IPS-18c (cell line): Measurements from ENCODE around the gene HDAC4.

Experiments
- H3K4me3 ChIP-seq: 2 replicates; pipeline ENCODE4 v1.7.0; 2013; ENCODE audit warnings: low read depth, mild to moderate bottlenecking, low read length, moderate library complexity; ENCODE audit not compliant: insufficient read depth
- H3K9me3 ChIP-seq: one replicate; pipeline ENCODE4 v1.6.1; 2013; ENCODE audit warnings: mild to moderate bottlenecking, low read length, moderate library complexity; ENCODE audit not compliant: control insufficient read depth, insufficient read depth

HDAC4 gene

GRCh38 chr2:239098288-239098970, 302.4 kb downstream of the HDAC4 start:
- Histone ChIP-seq H3K4me3 (no peak overlapping the region), H3K9me3 (no peaks in the 10 kb centered on the region)

DNA sequence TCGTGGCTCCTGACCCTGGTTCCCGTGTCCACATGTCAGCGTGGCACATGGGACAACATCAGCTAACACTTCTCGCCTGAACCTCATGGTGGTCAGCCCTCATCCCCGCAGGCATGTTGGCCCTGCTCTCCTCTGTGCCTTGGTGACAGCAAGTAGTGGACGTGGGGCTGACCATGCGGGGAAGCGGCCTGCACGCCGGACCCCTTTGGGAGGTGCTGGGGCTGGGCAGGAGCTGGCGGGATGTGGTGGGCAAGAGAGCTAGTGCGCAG, 303.5 kb downstream of the HDAC4 start:
- Histone ChIP-seq H3K4me3 (no peak overlapping the region), H3K9me3 (no peaks in the 10 kb centered on the region)

GRCh38 chr2:239096676-239097427, 304.0 kb downstream of the HDAC4 start:
- H3K9me3 ChIP-seq, result no peaks in the 10 kb centered on the region
- no peak overlapping the region for H3K4me3 ChIP-seq

GRCh38 chr2:239095460-239096081, 305.2 kb downstream of the HDAC4 start:
- Histone ChIP-seq H3K9me3 (no peaks in the 10 kb centered on the region), H3K4me3 (no peak overlapping the region)

GRCh38 chr2:239094867-239095266, 306.0 kb downstream of the HDAC4 start:
- Histone ChIP-seq H3K9me3 (no peaks in the 10 kb centered on the region), H3K4me3 (no peak overlapping the region)

- Histone ChIP-seq H3K9me3 (no peaks in the 10 kb centered on the region), H3K4me3 (no peak overlapping the region)
These were observed 306.9 kb downstream of the HDAC4 start for GRCh38 chr2:239093952-239094351.

GRCh38 chr2:239093542-239093941, 307.3 kb downstream of the HDAC4 start:
- H3K4me3 ChIP-seq, result no peak overlapping the region
- H3K9me3 ChIP-seq, result no peaks in the 10 kb centered on the region

DNA sequence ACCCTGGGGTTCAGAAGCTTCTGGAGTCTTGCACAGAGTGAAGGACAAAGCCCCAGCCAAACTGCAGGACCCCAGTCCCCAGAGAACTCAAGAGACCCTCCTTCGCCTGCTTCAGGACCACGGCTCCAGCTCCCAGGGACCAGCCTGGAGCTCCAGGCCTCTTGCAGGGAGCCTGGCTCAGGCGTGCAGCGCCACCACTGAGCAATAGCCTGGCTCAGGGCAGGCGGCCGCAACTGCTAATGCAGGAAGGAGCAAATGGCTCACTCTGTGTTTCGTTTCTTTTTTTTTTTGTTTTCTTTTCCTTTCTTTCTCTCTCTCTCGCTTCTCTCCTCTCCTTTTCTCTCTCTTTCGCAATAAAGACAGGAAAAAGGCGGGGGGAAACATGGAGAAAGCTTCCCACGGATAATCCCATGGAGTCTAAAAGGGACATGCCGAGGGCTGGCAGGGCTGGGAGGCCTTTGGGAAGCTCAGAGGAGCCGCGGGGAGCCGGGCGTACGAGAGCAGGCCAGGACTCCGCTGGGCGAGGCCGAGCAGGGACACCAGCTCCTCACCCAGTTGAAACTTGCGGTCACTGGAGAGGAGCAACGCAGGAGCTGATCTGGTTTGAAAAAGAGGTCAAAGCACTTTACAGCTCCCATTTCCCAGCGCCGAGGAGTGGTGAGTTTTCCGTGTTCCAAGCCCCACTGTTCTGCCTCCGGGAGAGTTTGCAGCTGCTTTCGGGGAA, 308.1 kb downstream of the HDAC4 start:
- H3K4me3 ChIP-seq, result no peak overlapping the region
- H3K9me3 ChIP-seq, result no peaks in the 10 kb centered on the region

DNA sequence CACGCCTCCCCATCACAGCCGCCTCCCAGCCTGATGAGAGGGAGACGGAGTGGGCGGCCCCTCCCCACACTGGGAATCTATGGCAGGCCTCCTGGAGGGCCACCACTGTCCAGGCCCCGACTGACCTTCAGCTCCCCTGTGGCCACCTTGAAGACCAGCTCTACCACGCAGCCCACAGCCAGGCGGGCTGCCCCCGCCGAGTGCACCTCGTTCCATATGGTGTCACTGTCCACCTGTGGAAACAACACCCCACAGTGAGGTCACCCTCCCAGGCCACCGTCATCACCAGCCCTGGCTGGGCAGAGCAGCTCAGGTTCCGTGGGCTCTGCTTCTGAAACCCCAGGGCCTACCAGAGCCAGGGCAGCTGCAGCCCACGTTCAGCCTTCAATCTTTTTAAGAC, 310.9 kb downstream of the HDAC4 start:
- no peak overlapping the region for H3K4me3 ChIP-seq
- no peaks in the 10 kb centered on the region for H3K9me3 ChIP-seq

DNA sequence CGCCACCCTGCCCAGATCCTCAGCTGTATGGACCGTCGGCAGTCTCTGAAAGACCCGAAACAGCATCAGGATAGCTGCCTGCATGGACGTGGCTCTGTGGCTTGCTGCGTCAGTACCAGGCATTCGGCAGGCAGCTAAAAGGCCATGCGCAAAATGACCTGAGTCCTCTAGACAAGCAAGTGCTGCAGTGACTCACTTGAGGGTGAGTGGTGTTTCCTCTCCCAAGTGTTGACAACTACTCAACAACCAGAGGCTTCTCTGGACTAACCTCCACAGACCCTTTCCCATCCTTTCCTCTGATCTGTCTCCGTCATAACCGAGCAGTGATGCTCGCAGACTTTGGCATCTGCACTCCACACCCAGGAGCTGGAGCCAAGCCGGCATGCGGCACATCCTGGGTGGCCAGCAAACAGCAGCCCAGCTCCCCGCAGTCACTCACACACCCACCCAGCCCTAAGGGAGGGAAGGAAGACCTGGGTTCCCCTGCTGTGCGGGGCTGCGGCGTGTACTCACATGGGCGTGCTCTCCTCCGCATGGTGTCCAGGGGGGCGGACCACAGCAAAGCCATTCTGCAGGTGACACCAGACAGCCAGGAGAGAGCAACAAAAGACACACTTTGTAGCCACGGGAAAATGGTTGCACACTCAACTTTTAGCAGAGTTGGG, 313.6 kb downstream of the HDAC4 start:
- Histone ChIP-seq H3K4me3 (no peak overlapping the region), H3K9me3 (no peaks in the 10 kb centered on the region)

- Histone ChIP-seq H3K9me3 (no peaks in the 10 kb centered on the region), H3K4me3 (no peak overlapping the region)
These were observed 314.3 kb downstream of the HDAC4 start for GRCh38 chr2:239086325-239087020.

GRCh38 chr2:239085201-239085992, 315.4 kb downstream of the HDAC4 start:
- no peak overlapping the region for H3K4me3 ChIP-seq
- no peaks in the 10 kb centered on the region for H3K9me3 ChIP-seq

DNA sequence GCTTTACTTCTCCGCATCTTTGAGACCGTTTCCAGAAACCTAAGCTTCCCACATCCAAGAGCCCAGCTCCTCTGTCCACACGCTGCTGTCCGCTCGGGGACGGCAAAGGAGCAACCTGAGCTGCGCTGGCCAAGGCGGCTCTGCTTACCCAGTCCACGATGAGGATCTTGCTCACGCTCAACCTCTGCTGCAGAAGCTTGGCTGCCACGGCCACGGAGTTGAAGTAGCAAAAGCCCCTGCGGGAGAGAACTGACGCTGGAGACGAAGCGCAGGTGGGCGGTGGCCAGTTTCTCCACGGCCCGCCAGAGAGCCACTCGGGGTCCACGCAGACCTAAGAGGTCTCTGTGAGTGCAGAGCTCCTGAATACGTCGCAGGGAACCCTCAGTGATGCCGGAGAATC, 316.8 kb downstream of the HDAC4 start:
- Histone ChIP-seq H3K4me3 (no peak overlapping the region), H3K9me3 (no peaks in the 10 kb centered on the region)

DNA sequence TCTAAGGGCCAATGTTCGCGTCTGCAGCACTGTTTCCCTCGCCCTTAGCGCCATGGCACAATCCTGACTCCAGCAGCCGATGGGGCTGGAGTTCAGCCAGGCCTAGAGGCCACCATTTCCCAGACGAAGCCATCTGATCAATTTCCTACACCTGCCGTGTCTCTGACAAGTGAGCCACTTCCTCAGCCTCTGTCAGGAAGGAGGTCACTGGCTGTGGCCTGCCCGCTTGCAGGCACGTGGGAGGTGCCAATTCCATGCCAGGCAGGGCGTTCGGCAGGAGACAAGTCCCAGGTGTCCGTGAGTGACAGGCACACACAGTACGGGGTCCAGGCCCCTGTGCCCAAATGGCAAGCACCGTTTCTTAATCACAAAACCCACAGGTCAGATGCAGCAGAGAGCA, 318.4 kb downstream of the HDAC4 start:
- no peak overlapping the region for H3K4me3 ChIP-seq
- H3K9me3 ChIP-seq, result no peaks in the 10 kb centered on the region

DNA sequence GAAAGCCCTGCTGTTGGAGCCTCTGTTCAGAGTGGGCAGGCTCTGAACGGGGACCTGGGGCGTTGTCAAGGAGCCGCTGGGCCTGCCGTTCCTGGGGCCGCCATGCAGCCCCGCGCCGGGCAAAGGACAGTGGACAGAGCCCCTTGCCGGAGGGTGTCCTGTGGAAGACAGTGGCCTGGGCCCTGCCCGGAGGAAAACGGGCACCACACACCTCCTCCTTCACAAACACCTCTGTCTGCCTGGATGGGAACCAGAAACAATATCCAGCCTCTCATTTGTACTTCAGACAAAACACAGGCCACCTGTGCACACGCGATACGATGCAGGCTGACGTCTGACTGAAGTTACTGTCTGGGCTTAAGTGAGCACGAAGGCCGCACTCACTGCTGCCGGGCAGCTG, 319.2 kb downstream of the HDAC4 start:
- H3K4me3 ChIP-seq, result no peak overlapping the region
- H3K9me3 ChIP-seq, result no peaks in the 10 kb centered on the region

DNA sequence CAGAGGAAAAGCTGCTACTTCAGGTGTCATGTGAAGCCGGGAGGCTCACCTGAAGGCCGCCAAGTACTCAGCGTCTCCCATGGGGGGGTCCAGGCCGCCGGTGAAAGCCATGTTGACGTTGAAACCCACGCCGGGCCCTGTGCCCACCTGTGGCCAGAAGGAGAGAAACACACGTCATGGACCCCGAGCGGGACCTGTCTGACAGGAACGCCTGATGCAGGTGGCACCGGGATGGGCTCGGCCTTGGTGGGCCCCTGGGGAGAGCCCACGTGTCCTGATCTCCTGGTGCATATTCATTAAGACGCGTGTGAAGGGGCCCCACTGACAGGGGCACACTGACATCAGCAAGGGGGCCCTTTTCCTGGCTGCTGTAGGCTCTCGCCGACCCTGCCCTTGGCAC, 319.8 kb downstream of the HDAC4 start:
- H3K4me3 ChIP-seq, result no peak overlapping the region
- no peaks in the 10 kb centered on the region for H3K9me3 ChIP-seq
